MM.1S (cell line): ENCODE results near the gene AMPD2.
"Not testable (repeated sequence)": the region's sequence is repeated elsewhere in the genome, so short reads cannot be mapped to it uniquely, and the experiment has no call there.

ENCODE experiments used
- DNase-seq: peaks from one replicate; pipeline ENCODE4 v3.0.0-alpha.2; 2015
- H2AFZ ChIP-seq: fragments of 300-600 bp; sonication (generic); 2 replicates; pipeline ENCODE4 v1.6.0; 2016; ENCODE audit warnings: antibody characterized with exemption, low read length
- H3F3A ChIP-seq: fragments of 300-600 bp; sonication (generic); 2 replicates; pipeline ENCODE4 v1.6.1; 2016; ENCODE audit warnings: mild to moderate bottlenecking, antibody characterized with exemption, low read length, moderate library complexity, mixed read lengths; ENCODE audit not compliant: insufficient read depth
- H3K27ac ChIP-seq: fragments of 300-600 bp; sonication (generic); 2 replicates; pipeline ENCODE4 v1.5.1; 2016; ENCODE audit warnings: mild to moderate bottlenecking, low read length
- H3K27me3 ChIP-seq: fragments of 300-600 bp; sonication (generic); replicated peaks from 2 replicates; pipeline ENCODE4 v1.6.0; 2016; ENCODE audit warnings: low read length; ENCODE audit not compliant: insufficient read depth
- H3K36me3 ChIP-seq: fragments of 300-600 bp; sonication (generic); replicated peaks from 2 replicates; pipeline ENCODE4 v1.6.1; 2016; ENCODE audit warnings: mild to moderate bottlenecking, low read length, mixed read lengths; ENCODE audit not compliant: insufficient read depth
- H3K4me1 ChIP-seq: fragments of 300-600 bp; sonication (generic); 2 replicates; pipeline ENCODE4 v1.6.1; 2016; ENCODE audit warnings: low read length, mixed read lengths
- H3K4me2 ChIP-seq: fragments of 300-600 bp; sonication (generic); 2 replicates; pipeline ENCODE4 v1.6.0; 2016; ENCODE audit warnings: low read depth, low read length
- H3K4me3 ChIP-seq: fragments of 300-600 bp; sonication (generic); 2 replicates; pipeline ENCODE4 v1.5.1; 2016; ENCODE audit warnings: low read length, mixed read lengths
- H3K79me2 ChIP-seq: fragments of 300-600 bp; sonication (generic); 2 replicates; pipeline ENCODE4 v1.6.1; 2016; ENCODE audit warnings: mixed run types, low read length, mixed read lengths
- H3K9ac ChIP-seq: fragments of 300-600 bp; sonication (generic); 2 replicates; pipeline ENCODE4 v1.6.1; 2016; ENCODE audit warnings: low read length, mixed read lengths
- H3K9me2 ChIP-seq: fragments of 300-600 bp; sonication (generic); replicated peaks from 2 replicates; pipeline ENCODE4 v1.6.1; 2016; ENCODE audit warnings: mild to moderate bottlenecking, low read length, mixed read lengths; ENCODE audit not compliant: insufficient read depth
- H3K9me3 ChIP-seq: fragments of 300-600 bp; sonication (generic); replicated peaks from 2 replicates; pipeline ENCODE4 v1.6.1; 2016; ENCODE audit warnings: mild to moderate bottlenecking, low read length, mixed read lengths; ENCODE audit not compliant: insufficient read depth
- H4K20me1 ChIP-seq: fragments of 300-600 bp; sonication (generic); 2 replicates; pipeline ENCODE4 v1.6.1; 2016; ENCODE audit warnings: mild to moderate bottlenecking, low read length, moderate library complexity, mixed read lengths; ENCODE audit not compliant: insufficient read depth
- EZH2 ChIP-seq: fragments of 300-600 bp; sonication (generic); optimal IDR thresholded peaks from 2 replicates; pipeline ENCODE3; 2017; ENCODE audit warnings: low read depth, mild to moderate bottlenecking, antibody characterized with exemption, low read length, mixed read lengths
- EZH2phosphoT487 ChIP-seq: fragments of 300-600 bp; sonication (generic); IDR thresholded peaks from 2 replicates; pipeline ENCODE4 v1.6.1; 2018; ENCODE audit warnings: antibody characterized with exemption, low read length
- TF ChIP-seq, protein P1 (sequence below): fragments of 300-600 bp; sonication (generic); IDR thresholded peaks from 2 replicates; pipeline ENCODE4 v1.5.1; 2016; ENCODE audit warnings: antibody characterized with exemption, low read length, mixed read lengths

The AMPD2 gene

DNA sequence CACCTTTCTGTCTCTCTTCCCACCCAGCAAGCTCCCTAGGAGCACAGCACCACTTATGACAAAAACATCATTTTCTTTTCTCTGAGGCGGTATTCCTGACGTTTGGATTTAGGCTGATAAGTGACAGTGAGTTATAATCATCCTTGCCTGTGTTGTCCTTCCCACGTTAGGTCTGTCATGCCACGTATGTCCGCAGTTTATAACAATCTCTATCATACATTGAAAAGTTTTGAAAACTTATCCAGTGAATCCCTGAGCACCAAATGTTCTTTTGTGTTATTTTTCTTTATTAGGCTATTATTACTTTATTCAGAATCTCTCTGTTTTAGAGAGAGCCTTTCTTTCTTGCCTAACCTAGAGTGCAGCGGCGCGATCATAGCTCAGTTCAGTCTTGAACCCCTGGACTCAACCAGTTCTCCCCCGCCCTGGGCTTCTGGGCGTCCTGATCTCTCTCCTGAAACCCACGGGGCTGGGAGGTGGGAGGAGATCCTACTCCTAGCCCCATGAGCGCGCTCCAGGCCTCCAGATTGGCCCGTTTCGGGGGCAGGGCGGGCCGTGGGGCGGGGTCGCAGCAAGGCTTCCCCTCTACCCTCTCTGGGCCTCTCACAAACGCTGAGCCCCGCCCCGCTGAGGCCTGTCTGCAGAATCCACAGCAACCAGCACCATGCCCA lies 48.0 kb downstream of the AMPD2 start, which contains the start of gene GSTM2:
Gene GSTM2 (plus strand): TSS at position 606 of the 671 bp plus-strand sequence. CDS start 59 bp downstream, at position 665.
- peak within 1 kb of the TSS; percentile 57; the same call in 1 of the 2 replicates for H3K4me2 ChIP-seq
- no peak within 1 kb of the TSS for H3K27ac ChIP-seq
- no peak within 1 kb of the TSS for H3K9ac ChIP-seq
- no peak for TF ChIP-seq EZH2phosphoT487
- TF ChIP-seq, protein P1, sequence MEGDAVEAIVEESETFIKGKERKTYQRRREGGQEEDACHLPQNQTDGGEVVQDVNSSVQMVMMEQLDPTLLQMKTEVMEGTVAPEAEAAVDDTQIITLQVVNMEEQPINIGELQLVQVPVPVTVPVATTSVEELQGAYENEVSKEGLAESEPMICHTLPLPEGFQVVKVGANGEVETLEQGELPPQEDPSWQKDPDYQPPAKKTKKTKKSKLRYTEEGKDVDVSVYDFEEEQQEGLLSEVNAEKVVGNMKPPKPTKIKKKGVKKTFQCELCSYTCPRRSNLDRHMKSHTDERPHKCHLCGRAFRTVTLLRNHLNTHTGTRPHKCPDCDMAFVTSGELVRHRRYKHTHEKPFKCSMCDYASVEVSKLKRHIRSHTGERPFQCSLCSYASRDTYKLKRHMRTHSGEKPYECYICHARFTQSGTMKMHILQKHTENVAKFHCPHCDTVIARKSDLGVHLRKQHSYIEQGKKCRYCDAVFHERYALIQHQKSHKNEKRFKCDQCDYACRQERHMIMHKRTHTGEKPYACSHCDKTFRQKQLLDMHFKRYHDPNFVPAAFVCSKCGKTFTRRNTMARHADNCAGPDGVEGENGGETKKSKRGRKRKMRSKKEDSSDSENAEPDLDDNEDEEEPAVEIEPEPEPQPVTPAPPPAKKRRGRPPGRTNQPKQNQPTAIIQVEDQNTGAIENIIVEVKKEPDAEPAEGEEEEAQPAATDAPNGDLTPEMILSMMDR: no peak
- TF ChIP-seq EZH2: no peak
- peak; percentile 69 for DNase-seq
- no peaks in the 10 kb centered on the region for H3K9me3 ChIP-seq
- no peaks in the 10 kb centered on the region for H3K79me2 ChIP-seq
- no peaks in the 10 kb centered on the region for H3F3A ChIP-seq
- H3K9me2 ChIP-seq: no peaks in the 10 kb centered on the region
- H3K4me1 ChIP-seq: peaks cover 11% of the 10 kb centered on the region
- H3K36me3 ChIP-seq: no peaks in the 10 kb centered on the region
- H4K20me1 ChIP-seq: no peaks in the 10 kb centered on the region
- no peaks in the 10 kb centered on the region for H3K27me3 ChIP-seq
- H2AFZ ChIP-seq: 0 out of 2 replicates have a peak within 1 kb of the TSS, but pooled peaks have one; percentile 38
- H3K4me3 ChIP-seq: peak within 1 kb of the TSS; percentile 49; the same call in 1 of the 2 replicates

- Histone ChIP-seq H3F3A (no peaks in the 10 kb centered on the region), H3K4me1 (peaks cover 11% of the 10 kb centered on the region), H3K4me2 (peak overlapping the region; percentile 57; the same call in 1 of the 2 replicates), H3K27ac (no peak overlapping the region), H3K27me3 (no peaks in the 10 kb centered on the region), H3K9me2 (no peaks in the 10 kb centered on the region), H3K9ac (no peak overlapping the region), H3K9me3 (no peaks in the 10 kb centered on the region), H3K4me3 (peak overlapping the region; percentile 49; the same call in 1 of the 2 replicates), H3K79me2 (no peaks in the 10 kb centered on the region), H2AFZ (no peak overlapping the region), H4K20me1 (no peaks in the 10 kb centered on the region), H3K36me3 (no peaks in the 10 kb centered on the region)
- DNase-seq: no peak
- TF ChIP-seq EZH2phosphoT487 (no peak), EZH2 (no peak)
- TF ChIP-seq, protein P1: no peak
These were observed 48.6 kb downstream of the AMPD2 start for GRCh38 chr1:109668123-109668775.

GRCh38 chr1:109669246-109669948 lies 49.8 kb downstream of the AMPD2 start:
- Histone ChIP-seq H3K9me2 (no peaks in the 10 kb centered on the region), H3K36me3 (no peaks in the 10 kb centered on the region), H4K20me1 (no peaks in the 10 kb centered on the region), H3F3A (no peaks in the 10 kb centered on the region), H2AFZ (no peak overlapping the region), H3K4me1 (peaks cover 11% of the 10 kb centered on the region), H3K27me3 (no peaks in the 10 kb centered on the region), H3K4me3 (no peak overlapping the region), H3K27ac (no peak overlapping the region), H3K9ac (no peak overlapping the region), H3K79me2 (no peaks in the 10 kb centered on the region), H3K4me2 (no peak overlapping the region), H3K9me3 (no peaks in the 10 kb centered on the region)
- no peak for DNase-seq
- TF ChIP-seq EZH2: no peak
- no peak for TF ChIP-seq EZH2phosphoT487
- TF ChIP-seq, protein P1: no peak

DNA sequence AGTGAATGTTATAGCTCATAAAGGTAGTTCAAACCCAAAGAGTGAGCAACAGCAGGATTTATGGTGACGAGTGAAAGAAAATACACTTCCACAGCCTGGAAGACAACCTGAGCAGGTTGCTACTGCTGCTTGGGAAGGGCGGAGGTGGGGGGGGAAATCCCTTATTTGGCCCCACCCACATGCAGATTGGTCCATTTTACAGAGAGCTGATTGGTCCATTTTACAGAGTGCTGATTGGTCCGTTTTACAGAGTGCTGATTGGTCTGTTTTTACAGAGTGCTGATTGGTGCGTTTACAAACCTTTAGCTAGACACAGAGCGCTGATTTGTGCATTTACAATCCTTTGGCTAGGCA lies 50.3 kb downstream of the AMPD2 start:
- not testable (repeated sequence) for H3K27ac ChIP-seq, H3K4me2 ChIP-seq, H3K9ac ChIP-seq, DNase-seq, H3K9me2 ChIP-seq, H3K9me3 ChIP-seq, H2AFZ ChIP-seq, H3K27me3 ChIP-seq, H3F3A ChIP-seq, H3K79me2 ChIP-seq, H4K20me1 ChIP-seq, H3K36me3 ChIP-seq, H3K4me3 ChIP-seq
- peaks cover 11% of the 10 kb centered on the region for H3K4me1 ChIP-seq
